HepG2 (cell line): ENCODE data around the gene NFKB1. TPM values are rescaled to one million over a fixed set of nuclear protein-coding genes. Genes with fewer than 3 reads are reported as not detected.

Source experiments
- ATAC-seq: fragments of 200-7000 bp; cut with Tn5 transposase; 3 replicates; pipeline ENCODE4 v1.9.1; 2020; ENCODE audit warnings: mild to moderate bottlenecking, moderate library complexity
- BruUV-seq: library from RNA; stranded (reverse); fragments of 400-500 nt; replicated peaks from 2 replicates; lab custom pipeline; 2021; lab: Mats Ljungman, UMichigan
- CTCF ChIA-PET: fragments of 300-600 bp; formaldehyde crosslinking; extraction: SDS; loops from one replicate; lab custom pipeline; 2021; ENCODE audit warnings: low total read pairs, inconsistent platforms, low intra/inter-chr PET ratio; lab: Yijun Ruan, JAX
- POLR2A ChIA-PET: fragments of 350-600 bp; sonication (Branson Sonifier 250); formaldehyde crosslinking; loops from one replicate; lab custom pipeline; 2020; ENCODE audit warnings: antibody characterized with exemption, inconsistent platforms; lab: Yijun Ruan, JAX
- DNase-seq: peaks from one replicate; pipeline ENCODE4 v3.0.0-alpha.2; 2015; ENCODE audit warnings: low spot score
- FAIRE-seq: peaks from 3 replicates; lab custom pipeline; 2011; peaks lifted over from hg19 to GRCh38; lab: Jason Lieb, UNC
- H2AFZ ChIP-seq: one replicate; pipeline ENCODE4 v1.6.1; 2011; ENCODE audit warnings: low read length, inconsistent platforms
- H3K27ac ChIP-seq: fragments of 300-600 bp; 3 replicates; pipeline ENCODE4 v1.8.0; 2011; ENCODE audit warnings: mixed run types, mild to moderate bottlenecking, mixed read lengths, low read length, inconsistent platforms; ENCODE audit not compliant: insufficient read depth; ENCODE audit errors: extremely low read length
- H3K27me3 ChIP-seq, 2 experiments: fragments of 200-600 bp in 1 of 2; 2 replicates in 1 of 2; 3 replicates in 1 of 2; pipeline versions ENCODE4 v1.6.0 to v1.8.0; 2011; ENCODE audit warnings: low read length in 2 of 2, mild to moderate bottlenecking in 2 of 2, moderate library complexity in 2 of 2, inconsistent platforms in 1 of 2; ENCODE audit not compliant: insufficient read depth in 2 of 2, control insufficient read depth in 1 of 2
- H3K36me3 ChIP-seq, 2 experiments: fragments of 200-600 bp in 1 of 2; replicated peaks in 1 of 2; 2 replicates in 1 of 2; 3 replicates in 1 of 2; pipeline versions ENCODE4 v1.5.1 to v1.8.0; 2011; ENCODE audit warnings: low read length in 2 of 2, inconsistent platforms in 1 of 2; ENCODE audit not compliant: insufficient read depth in 2 of 2, control insufficient read depth in 1 of 2
- H3K4me1 ChIP-seq: 2 replicates; pipeline ENCODE4 v1.5.1; 2012; ENCODE audit warnings: low read length, inconsistent platforms; ENCODE audit not compliant: insufficient read depth
- H3K4me2 ChIP-seq: 2 replicates; pipeline ENCODE4 v1.6.0; 2011; ENCODE audit warnings: low read depth, low read length, inconsistent platforms
- H3K4me3 ChIP-seq, 3 experiments: fragments of 200-600 bp in 1 of 3; sonication (generic), shearing (Covaris generic) in 1 of 3; replicated peaks in 1 of 3; 2 replicates each; pipeline ENCODE4 v1.5.1; 2011 to 2016; ENCODE audit warnings: low read length in 3 of 3, inconsistent platforms in 2 of 3, low read depth in 2 of 3, mild to moderate bottlenecking in 2 of 3, control low read depth in 1 of 3, mixed read lengths in 1 of 3; ENCODE audit not compliant: insufficient read depth in 1 of 3
- H3K79me2 ChIP-seq: one replicate; pipeline ENCODE4 v1.6.1; 2011; ENCODE audit warnings: low read length, inconsistent platforms; ENCODE audit not compliant: insufficient read depth
- H3K9ac ChIP-seq: 2 replicates; pipeline ENCODE4 v1.6.0; 2011; ENCODE audit warnings: mild to moderate bottlenecking, low read depth, low read length, inconsistent platforms; ENCODE audit not compliant: insufficient read depth
- H3K9me3 ChIP-seq: 2 replicates; pipeline ENCODE4 v1.5.1; 2012; ENCODE audit warnings: mild to moderate bottlenecking, low read length
- H4K20me1 ChIP-seq: 2 replicates; pipeline ENCODE4 v1.6.0; 2011; ENCODE audit warnings: inconsistent platforms, mild to moderate bottlenecking, low read length, moderate library complexity; ENCODE audit not compliant: insufficient read depth
- CENPT ChIP-seq: sonication (generic); formaldehyde crosslinking; IDR thresholded peaks from 2 replicates; pipeline ENCODE4 v1.8.0; 2022; ENCODE audit warnings: low read depth, mild to moderate bottlenecking, moderate library complexity, missing genetic modification reagents
- EED ChIP-seq: sonication (generic); formaldehyde crosslinking; IDR thresholded peaks from 2 replicates; pipeline ENCODE4 v1.5.0; 2020; ENCODE audit warnings: mild to moderate bottlenecking, missing genetic modification reagents
- GABPB1 ChIP-seq: IDR thresholded peaks from 2 replicates; pipeline ENCODE4 v1.6.1; 2016; ENCODE audit warnings: mild to moderate bottlenecking, missing genetic modification reagents, moderate library complexity, missing compliant biosample characterization
- NPAS2 ChIP-seq: sonication (generic); formaldehyde crosslinking; IDR thresholded peaks from 2 replicates; pipeline ENCODE4 v1.8.0; 2022; ENCODE audit warnings: mild to moderate bottlenecking, missing genetic modification reagents, borderline replicate concordance
- PCBP2 ChIP-seq: fragments of 200-400 bp; formaldehyde crosslinking; optimal IDR thresholded peaks from 2 replicates; pipeline ENCODE3; 2018; ENCODE audit warnings: low read length, low read depth; ENCODE audit not compliant: poor library complexity, severe bottlenecking
- PTBP1 ChIP-seq: fragments of 200-400 bp; formaldehyde crosslinking; IDR thresholded peaks from 2 replicates; pipeline ENCODE4 v1.6.1; 2018; ENCODE audit warnings: low read length, low read depth; ENCODE audit not compliant: poor library complexity, severe bottlenecking
- RBFOX2 ChIP-seq: fragments of 200-400 bp; formaldehyde crosslinking; IDR thresholded peaks from 2 replicates; pipeline ENCODE4 v1.6.1; 2017; ENCODE audit warnings: low read depth, mild to moderate bottlenecking, low read length
- TBP ChIP-seq: sonication (generic); formaldehyde crosslinking; IDR thresholded peaks from 2 replicates; pipeline ENCODE4 v1.5.0; 2020; ENCODE audit warnings: missing genetic modification reagents
- ZNF121 ChIP-seq: sonication (generic); formaldehyde crosslinking; IDR thresholded peaks from 2 replicates; pipeline ENCODE4 v1.5.0; 2020; ENCODE audit warnings: mild to moderate bottlenecking, missing genetic modification reagents
- ZNF329 ChIP-seq: sonication (generic); formaldehyde crosslinking; IDR thresholded peaks from 2 replicates; pipeline ENCODE4 v1.9.0; 2021; ENCODE audit warnings: low read depth, mild to moderate bottlenecking, missing genetic modification reagents
- ZNF546 ChIP-seq: sonication (generic); formaldehyde crosslinking; conservative IDR thresholded peaks from 2 replicates; pipeline ENCODE4 v1.8.1; 2023; ENCODE audit warnings: mild to moderate bottlenecking, missing genetic modification reagents
- ZNF570 ChIP-seq: sonication (generic); formaldehyde crosslinking; IDR thresholded peaks from 2 replicates; pipeline ENCODE4 v1.4.0; 2020; ENCODE audit warnings: mild to moderate bottlenecking, missing genetic modification reagents, borderline replicate concordance
- WGBS: methylation state at CpG from one replicate; pipeline ENCODE4 v1.1.6; 2017; ENCODE audit warnings: low lambda C conversion rate; 5-methylcytosine and 5-hydroxymethylcytosine counted together
- in situ Hi-C: cut with HindIII; loops from 2 replicates; pipeline ENCODE4 v1.10.0; 2017; ENCODE audit warnings: low pct_unique_long_range_greater_than_20kb; ENCODE audit not compliant: extremely low pct_ligation_motif_present
- intact Hi-C: fragments of 100-400 bp; cut with micrococcal nuclease; formaldehyde crosslinking; loops from one replicate; pipeline ENCODE4 v1.10.0; 2022; ENCODE audit not compliant: unreplicated experiment
- polyA plus RNA-seq, 8 experiments: library from polyadenylated mRNA; depleted of rRNA in 3 of 8; stranded (reverse) in 7 of 8; unstranded in 1 of 8; fragments of >200 nt; fragmentation: Illumina TruSeq in 4 of 8; extraction: Trizol in 4 of 8; gene quantifications; 2 replicates each; pipeline versions ENCODE4 v1.2.1 to v1.2.3, GENCODE V29; 2011 to 2016; ENCODE audit warnings: low read depth in 4 of 8, missing spikeins in 1 of 8, mixed read lengths in 1 of 8; ENCODE audit not compliant: insufficient read depth in 1 of 8
- total RNA-seq, 5 experiments: library from RNA; depleted of rRNA; stranded (reverse); fragments of >200 nt; fragmentation: Illumina TruSeq; extraction: Trizol; gene quantifications; 2 replicates each; pipeline ENCODE4 v1.2.3, GENCODE V29; 2016; ENCODE audit warnings: low read depth in 1 of 5
- TF ChIP-seq, protein P1 (sequence below): sonication (generic); formaldehyde crosslinking; IDR thresholded peaks from 2 replicates; pipeline ENCODE4 v1.5.0; 2020; ENCODE audit warnings: mild to moderate bottlenecking, missing genetic modification reagents, borderline replicate concordance
- TF ChIP-seq, protein P2 (sequence below): sonication (generic); formaldehyde crosslinking; IDR thresholded peaks from 2 replicates; pipeline ENCODE4 v1.8.0; 2022; ENCODE audit warnings: mild to moderate bottlenecking, missing genetic modification reagents, moderate library complexity

NFKB1 gene
- total and polyA plus RNA-seq, 2 of the 13 experiments (the other 11 are each of a cell fraction or from before 2014, with no cell fraction given) = 15.4 to 31.6 TPM

DNA sequence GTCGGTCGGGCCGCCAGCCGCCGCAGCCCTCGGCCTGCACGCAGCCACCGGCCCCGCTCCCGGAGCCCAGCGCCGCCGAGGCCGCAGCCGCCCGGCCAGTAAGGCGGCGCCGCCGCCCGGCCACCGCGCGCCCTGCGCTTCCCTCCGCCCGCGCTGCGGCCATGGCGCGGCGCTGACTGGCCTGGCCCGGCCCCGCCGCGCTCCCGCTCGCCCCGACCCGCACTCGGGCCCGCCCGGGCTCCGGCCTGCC, 213 bp downstream of the NFKB1 start:
- H3K9ac ChIP-seq = peak overlapping the region; percentile 96
- intact Hi-C loops = loop anchor here (2.0 to 5.0 kb wide), 5 partner anchors 53 to 516 kb away; partner anchors contain the start of genes SLC9B1 and UBE2D3
- FAIRE-seq = no peak
- no peak for DNase-seq
- H3K27ac ChIP-seq = peak overlapping the region; percentile 97
- H2AFZ ChIP-seq = no peak overlapping the region
- peaks cover 45% of the 10 kb centered on the region for H3K4me1 ChIP-seq
- no peaks in the 10 kb centered on the region for H4K20me1 ChIP-seq
- WGBS = no CpG with 5 or more reads among the region's 44 CpGs
- TF ChIP-seq ZNF570 (CRISPR knock-in tag) = no peak
- TF ChIP-seq CENPT = 0 out of 2 replicates have a peak, but pooled peaks have one; percentile 4
- no peak for TF ChIP-seq PTBP1
- TF ChIP-seq, protein P1, sequence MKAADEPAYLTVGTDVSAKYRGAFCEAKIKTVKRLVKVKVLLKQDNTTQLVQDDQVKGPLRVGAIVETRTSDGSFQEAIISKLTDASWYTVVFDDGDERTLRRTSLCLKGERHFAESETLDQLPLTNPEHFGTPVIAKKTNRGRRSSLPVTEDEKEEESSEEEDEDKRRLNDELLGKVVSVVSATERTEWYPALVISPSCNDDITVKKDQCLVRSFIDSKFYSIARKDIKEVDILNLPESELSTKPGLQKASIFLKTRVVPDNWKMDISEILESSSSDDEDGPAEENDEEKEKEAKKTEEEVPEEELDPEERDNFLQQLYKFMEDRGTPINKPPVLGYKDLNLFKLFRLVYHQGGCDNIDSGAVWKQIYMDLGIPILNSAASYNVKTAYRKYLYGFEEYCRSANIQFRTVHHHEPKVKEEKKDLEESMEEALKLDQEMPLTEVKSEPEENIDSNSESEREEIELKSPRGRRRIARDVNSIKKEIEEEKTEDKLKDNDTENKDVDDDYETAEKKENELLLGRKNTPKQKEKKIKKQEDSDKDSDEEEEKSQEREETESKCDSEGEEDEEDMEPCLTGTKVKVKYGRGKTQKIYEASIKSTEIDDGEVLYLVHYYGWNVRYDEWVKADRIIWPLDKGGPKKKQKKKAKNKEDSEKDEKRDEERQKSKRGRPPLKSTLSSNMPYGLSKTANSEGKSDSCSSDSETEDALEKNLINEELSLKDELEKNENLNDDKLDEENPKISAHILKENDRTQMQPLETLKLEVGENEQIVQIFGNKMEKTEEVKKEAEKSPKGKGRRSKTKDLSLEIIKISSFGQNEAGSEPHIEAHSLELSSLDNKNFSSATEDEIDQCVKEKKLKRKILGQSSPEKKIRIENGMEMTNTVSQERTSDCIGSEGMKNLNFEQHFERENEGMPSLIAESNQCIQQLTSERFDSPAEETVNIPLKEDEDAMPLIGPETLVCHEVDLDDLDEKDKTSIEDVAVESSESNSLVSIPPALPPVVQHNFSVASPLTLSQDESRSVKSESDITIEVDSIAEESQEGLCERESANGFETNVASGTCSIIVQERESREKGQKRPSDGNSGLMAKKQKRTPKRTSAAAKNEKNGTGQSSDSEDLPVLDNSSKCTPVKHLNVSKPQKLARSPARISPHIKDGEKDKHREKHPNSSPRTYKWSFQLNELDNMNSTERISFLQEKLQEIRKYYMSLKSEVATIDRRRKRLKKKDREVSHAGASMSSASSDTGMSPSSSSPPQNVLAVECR (CRISPR knock-in tag) = no peak
- no peak for TF ChIP-seq ZNF546 (CRISPR knock-in tag)
- no peak for TF ChIP-seq TBP (CRISPR knock-in tag)
- TF ChIP-seq ZNF121 = 0 out of 2 replicates have a peak, but pooled peaks have one; percentile 72
- TF ChIP-seq PCBP2 = no peak
- TF ChIP-seq, protein P2, sequence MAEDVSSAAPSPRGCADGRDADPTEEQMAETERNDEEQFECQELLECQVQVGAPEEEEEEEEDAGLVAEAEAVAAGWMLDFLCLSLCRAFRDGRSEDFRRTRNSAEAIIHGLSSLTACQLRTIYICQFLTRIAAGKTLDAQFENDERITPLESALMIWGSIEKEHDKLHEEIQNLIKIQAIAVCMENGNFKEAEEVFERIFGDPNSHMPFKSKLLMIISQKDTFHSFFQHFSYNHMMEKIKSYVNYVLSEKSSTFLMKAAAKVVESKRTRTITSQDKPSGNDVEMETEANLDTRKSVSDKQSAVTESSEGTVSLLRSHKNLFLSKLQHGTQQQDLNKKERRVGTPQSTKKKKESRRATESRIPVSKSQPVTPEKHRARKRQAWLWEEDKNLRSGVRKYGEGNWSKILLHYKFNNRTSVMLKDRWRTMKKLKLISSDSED (CRISPR knock-in tag) = no peak
- no peak for TF ChIP-seq GABPB1 (CRISPR knock-in tag)
- TF ChIP-seq RBFOX2 = peak; percentile 66; the same call in 1 of the 2 replicates
- TF ChIP-seq NPAS2 (CRISPR knock-in tag) = no peak
- 0 out of 2 replicates have a peak, but pooled peaks have one; percentile 28 for TF ChIP-seq ZNF329
- no peak for TF ChIP-seq EED (CRISPR knock-in tag)
- TF ChIP-seq, all 625 proteins: peak for 4
- ChIA-PET POLR2A (interaction anchor here (1.1 to 3.0 kb wide), 6 partner anchors 10 to 574 kb away, joined by 3 to 23 read pairs (median 6); partner anchors contain the start of gene UBE2D3), CTCF (interaction anchor here (0.6 to 2.4 kb wide), 2 partner anchors 51 to 70 kb away, joined by 3 to 7 read pairs; no protein-coding TSS in a partner anchor)
- no TSS peak for BruUV-seq
- H3K36me3 ChIP-seq = no peaks in the 10 kb centered on the region
- H3K4me2 ChIP-seq = peak overlapping the region; percentile 85
- H3K4me3 ChIP-seq = peak overlapping the region; percentile 85 to 94 (median 92)
- in situ Hi-C loops = no loop called here
- peaks cover 46% of the 10 kb centered on the region for H3K79me2 ChIP-seq
- H3K9me3 ChIP-seq = no peaks in the 10 kb centered on the region
- no peaks in the 10 kb centered on the region for H3K27me3 ChIP-seq
- ATAC-seq = peak; percentile 79
